HuH-7.5 (cell line): Measurements from ENCODE around the gene KIR2DL4.
"Not testable (repeated sequence)": the region's sequence is repeated elsewhere in the genome, so short reads cannot be mapped to it uniquely, and the experiment has no call there.

Source experiments
- DNase-seq: peaks from one replicate; pipeline ENCODE4 v3.0.0; 2011; ENCODE audit warnings: low spot score

The KIR2DL4 gene

DNA sequence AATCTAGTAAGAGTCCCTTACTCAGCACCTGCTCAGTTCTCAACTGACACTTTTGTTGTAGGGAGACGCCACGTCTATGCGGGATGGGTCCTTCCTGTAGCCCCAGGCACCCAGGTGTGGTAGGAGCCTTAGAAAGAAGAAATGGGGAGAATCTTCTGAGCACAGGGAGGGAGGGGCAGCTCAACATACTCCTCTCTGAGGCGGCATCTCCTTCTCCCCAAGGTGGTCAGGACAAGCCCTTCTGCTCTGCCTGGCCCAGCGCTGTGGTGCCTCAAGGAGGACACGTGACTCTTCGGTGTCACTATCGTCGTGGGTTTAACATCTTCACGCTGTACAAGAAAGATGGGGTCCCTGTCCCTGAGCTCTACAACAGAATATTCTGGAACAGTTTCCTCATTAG lies 1.2 kb downstream of the KIR2DL4 start:
- DNase-seq = no peak

- DNase-seq = no peak
Measured at GRCh38 chr19:54805665-54806515, 2.5 kb downstream of the KIR2DL4 start.

- no peak for DNase-seq
Measured at GRCh38 chr19:54806516-54806838, 3.1 kb downstream of the KIR2DL4 start.

- DNase-seq = not testable (repeated sequence)
Measured at GRCh38 chr19:54814571-54814970, 11.2 kb downstream of the KIR2DL4 start.

DNA sequence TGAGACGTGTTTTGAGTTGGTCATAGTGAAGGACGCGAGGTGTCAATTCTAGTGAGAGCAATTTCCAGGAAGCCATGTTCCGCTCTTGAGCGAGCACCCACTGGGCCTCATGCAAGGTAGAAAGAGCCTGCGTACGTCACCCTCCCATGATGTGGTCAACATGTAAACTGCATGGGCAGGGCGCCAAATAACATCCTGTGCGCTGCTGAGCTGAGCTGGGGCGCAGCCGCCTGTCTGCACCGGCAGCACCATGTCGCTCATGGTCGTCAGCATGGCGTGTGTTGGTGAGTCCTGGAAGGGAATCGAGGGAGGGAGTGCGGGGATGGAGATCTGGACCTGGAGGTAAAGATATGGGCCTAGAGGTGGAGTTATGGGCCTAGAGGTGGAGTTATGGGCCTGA lies 12.8 kb downstream of the KIR2DL4 start, which contains the start of gene KIR3DL1:
TSS of gene KIR3DL1 (plus strand) at position 218 of the 400 bp plus-strand sequence.
- DNase-seq = not testable (repeated sequence)

- DNase-seq = no peak
Measured at GRCh38 chr19:54817670-54818536, 14.5 kb downstream of the KIR2DL4 start.

DNA sequence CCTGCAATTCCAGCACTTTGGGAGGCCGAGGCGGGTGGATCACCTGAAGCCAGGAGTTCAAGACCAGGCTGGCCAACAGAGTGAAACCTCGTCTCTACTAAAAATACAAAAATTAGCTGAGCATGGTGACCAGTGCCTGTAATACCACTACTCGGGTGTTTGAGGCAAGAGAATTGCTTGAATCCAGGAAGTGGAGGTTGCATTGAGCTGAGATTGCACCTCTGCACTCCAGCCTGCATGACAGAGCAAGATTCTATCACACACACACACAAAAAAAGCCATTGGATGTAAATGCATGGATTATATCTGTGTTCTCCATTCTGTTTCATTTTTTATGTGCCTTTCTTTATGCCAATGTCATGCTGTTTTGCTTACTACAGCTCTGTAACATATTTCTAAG lies 21.0 kb downstream of the KIR2DL4 start:
- DNase-seq = not testable (repeated sequence)

DNA sequence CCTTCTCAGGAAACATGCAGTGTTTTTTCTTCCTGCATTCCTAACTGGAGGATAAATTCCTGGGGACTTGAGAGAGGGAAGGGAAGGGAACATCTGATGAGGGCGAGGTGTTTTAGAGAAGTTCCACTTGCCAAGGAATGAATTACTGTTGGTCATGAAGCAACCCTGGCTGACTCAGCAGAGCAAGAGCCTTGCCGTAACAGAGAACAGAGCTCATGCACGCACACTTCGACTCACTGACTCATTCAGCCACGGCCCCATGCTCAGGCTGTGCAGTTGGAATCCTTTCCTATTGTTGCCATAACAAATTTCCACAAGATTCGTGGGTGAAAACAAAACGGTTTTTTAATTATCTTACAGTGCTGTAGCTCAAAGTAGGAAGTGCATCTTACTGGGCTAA lies 21.9 kb downstream of the KIR2DL4 start:
- DNase-seq = not testable (repeated sequence)

DNA sequence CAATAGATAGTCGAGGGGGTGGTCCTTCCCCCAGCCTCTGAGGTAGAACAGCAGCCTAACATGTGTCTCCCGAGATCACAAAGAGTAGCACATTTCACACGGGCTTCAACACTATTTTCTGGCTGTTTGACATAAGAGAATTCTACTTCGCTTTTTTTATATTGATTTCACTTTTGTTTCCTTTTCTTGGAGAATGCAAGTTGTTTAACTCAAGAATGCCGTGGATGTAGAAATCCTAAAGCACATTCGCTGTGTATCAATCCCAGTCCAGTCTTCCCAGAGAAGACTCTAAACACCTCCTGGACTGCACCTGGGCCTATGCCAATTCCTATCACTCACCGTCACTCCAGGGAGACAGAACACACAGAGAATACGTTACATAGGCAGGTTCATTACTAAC lies 24.7 kb downstream of the KIR2DL4 start:
- DNase-seq = not testable (repeated sequence)

GRCh38 chr19:54832496-54832895 lies 29.1 kb downstream of the KIR2DL4 start, which contains the start of gene KIR2DS4:
TSS of gene KIR2DS4 (plus strand) at chr19:54832676.
- DNase-seq = not testable (repeated sequence)

GRCh38 chr19:54835126-54835525 lies 31.7 kb downstream of the KIR2DL4 start:
- DNase-seq = not testable (repeated sequence)

DNA sequence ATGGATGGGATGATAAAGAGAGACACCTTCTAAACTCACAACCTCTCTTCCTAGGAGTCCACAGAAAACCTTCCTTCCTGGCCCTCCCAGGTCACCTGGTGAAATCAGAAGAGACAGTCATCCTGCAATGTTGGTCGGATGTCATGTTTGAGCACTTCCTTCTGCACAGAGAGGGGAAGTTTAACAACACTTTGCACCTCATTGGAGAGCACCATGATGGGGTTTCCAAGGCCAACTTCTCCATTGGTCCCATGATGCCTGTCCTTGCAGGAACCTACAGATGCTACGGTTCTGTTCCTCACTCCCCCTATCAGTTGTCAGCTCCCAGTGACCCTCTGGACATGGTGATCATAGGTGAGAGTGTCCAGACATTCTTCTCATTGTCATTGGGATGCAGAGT lies 34.1 kb downstream of the KIR2DL4 start:
- DNase-seq = not testable (repeated sequence)

DNA sequence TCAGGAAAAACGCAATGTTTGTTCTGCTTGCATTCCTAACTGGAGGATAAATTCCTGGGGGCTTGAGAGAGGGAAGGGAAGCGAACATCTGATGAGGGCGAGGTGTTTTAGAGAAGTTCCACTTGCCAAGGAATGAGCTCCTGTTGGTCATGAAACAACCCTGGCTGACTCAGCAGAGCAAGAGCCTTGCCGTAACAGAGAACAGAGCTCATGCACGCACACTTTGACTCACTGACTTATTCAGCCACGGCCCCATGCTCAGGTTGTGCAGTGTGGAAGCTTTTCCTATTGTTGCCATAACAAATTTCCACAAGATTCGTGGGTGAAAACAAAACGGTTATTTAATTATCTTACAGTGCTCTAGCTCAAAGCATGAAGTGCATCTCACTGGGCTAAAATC lies 39.8 kb downstream of the KIR2DL4 start:
- DNase-seq = not testable (repeated sequence)

GRCh38 chr19:54850061-54850640 lies 46.7 kb downstream of the KIR2DL4 start, which contains the start of gene KIR3DL2:
TSS of gene KIR3DL2 (plus strand) at chr19:54850443. CDS start at chr19:54850476, 33 bp downstream.
- not testable (repeated sequence) for DNase-seq

- DNase-seq = no peak
Measured at GRCh38 chr19:54850930-54851329, 47.5 kb downstream of the KIR2DL4 start.

GRCh38 chr19:54851353-54851752 lies 47.9 kb downstream of the KIR2DL4 start:
- DNase-seq = no peak

GRCh38 chr19:54855241-54855640 lies 51.8 kb downstream of the KIR2DL4 start:
- not testable (repeated sequence) for DNase-seq

- not testable (repeated sequence) for DNase-seq
Measured at GRCh38 chr19:54858476-54858875, 55.1 kb downstream of the KIR2DL4 start.

GRCh38 chr19:54859421-54859820 lies 56.0 kb downstream of the KIR2DL4 start:
- DNase-seq = not testable (repeated sequence)

- not testable (repeated sequence) for DNase-seq
Measured at GRCh38 chr19:54863459-54863858, 60.0 kb downstream of the KIR2DL4 start.
